Raji (cell line): ENCODE data around the gene TBC1D14.
A peak's percentile ranks its signal among the peaks of the same experiment; 100 is the strongest.

ENCODE experiments used
- POLR2A ChIP-seq: IDR thresholded peaks from 2 replicates; pipeline ENCODE4 v1.6.1; 2011; ENCODE audit warnings: low read depth, low read length, control low read depth; ENCODE audit not compliant: insufficient read depth

The TBC1D14 gene

GRCh38 chr4:7032596-7032995, 123.0 kb downstream of the TBC1D14 start:
- no peak for TF ChIP-seq POLR2A

GRCh38 chr4:7034262-7035081, 124.8 kb downstream of the TBC1D14 start:
- TF ChIP-seq POLR2A = no peak

- no peak for TF ChIP-seq POLR2A
Observed at GRCh38 chr4:7037425-7037824, 127.8 kb downstream of the TBC1D14 start.

GRCh38 chr4:7040765-7041164, 131.1 kb downstream of the TBC1D14 start:
- no peak for TF ChIP-seq POLR2A

- no peak for TF ChIP-seq POLR2A
Observed at GRCh38 chr4:7041246-7041645, 131.6 kb downstream of the TBC1D14 start.

GRCh38 chr4:7041801-7042502, 132.3 kb downstream of the TBC1D14 start:
- no peak for TF ChIP-seq POLR2A

- no peak for TF ChIP-seq POLR2A
Observed at GRCh38 chr4:7042503-7043283, 133.1 kb downstream of the TBC1D14 start.

GRCh38 chr4:7043284-7044136, 133.9 kb downstream of the TBC1D14 start, which contains the start of gene TADA2B:
TADA2B (plus strand) TSS chr4:7043372; CDS start chr4:7043580, 208 bp downstream.
- TF ChIP-seq POLR2A = peak; percentile 44

GRCh38 chr4:7044137-7044930, 134.7 kb downstream of the TBC1D14 start:
- no peak for TF ChIP-seq POLR2A

- no peak for TF ChIP-seq POLR2A
Observed at GRCh38 chr4:7045553-7045952, 135.9 kb downstream of the TBC1D14 start.

GRCh38 chr4:7045961-7046921, 136.6 kb downstream of the TBC1D14 start:
- no peak for TF ChIP-seq POLR2A

- TF ChIP-seq POLR2A = no peak
Observed at GRCh38 chr4:7046971-7047370, 137.3 kb downstream of the TBC1D14 start.

GRCh38 chr4:7048642-7049041, 139.0 kb downstream of the TBC1D14 start:
- no peak for TF ChIP-seq POLR2A
